IMR-90 (cell line): ENCODE data around the gene CASK. TPM values are rescaled to one million over a fixed set of nuclear protein-coding genes. Genes with fewer than 3 reads are reported as not detected.

Experiments used
- ATAC-seq: fragments of 200-7000 bp; cut with Tn5 transposase; 2 replicates; pipeline ENCODE4 v1.9.1; 2020; ENCODE audit warnings: low read depth, mild to moderate bottlenecking, moderate library complexity
- BruUV-seq: library from RNA; stranded (reverse); fragments of 400-500 nt; replicated peaks from 2 replicates; lab custom pipeline; 2021; lab: Mats Ljungman, UMichigan
- CTCF ChIA-PET: fragments of 300-600 bp; formaldehyde crosslinking; extraction: SDS; loops from one replicate; lab custom pipeline; 2021; ENCODE audit warnings: antibody characterized with exemption; lab: Yijun Ruan, JAX
- POLR2A ChIA-PET: fragments of 300-600 bp; sonication (Branson Sonifier 250); formaldehyde crosslinking; loops from one replicate; lab custom pipeline; 2022; ENCODE audit warnings: antibody characterized with exemption; ENCODE audit not compliant: unreplicated experiment; lab: Charles Lee
- DNase-seq: peaks from one replicate; pipeline ENCODE4 v3.0.0; 2013
- H2AFZ ChIP-seq: replicated peaks from 2 replicates; pipeline ENCODE3; 2013; ENCODE audit warnings: low read length, mild to moderate bottlenecking; ENCODE audit not compliant: poor library complexity
- H2AK5ac ChIP-seq: 2 replicates; pipeline ENCODE4 v1.6.1; 2013; ENCODE audit warnings: low read depth, low read length, inconsistent platforms
- H2AK9ac ChIP-seq: replicated peaks from 2 replicates; pipeline ENCODE3; 2013; ENCODE audit warnings: mild to moderate bottlenecking, low read depth, low read length, moderate library complexity; ENCODE audit not compliant: poor library complexity
- H2BK120ac ChIP-seq: 2 replicates; pipeline ENCODE4 v1.6.1; 2013; ENCODE audit warnings: low read depth, low read length, inconsistent platforms
- H2BK15ac ChIP-seq: 3 replicates; pipeline ENCODE4 v1.6.1; 2013; ENCODE audit warnings: low read depth, low read length, inconsistent platforms
- H2BK20ac ChIP-seq: 2 replicates; pipeline ENCODE4 v1.6.1; 2013; ENCODE audit warnings: low read depth, mild to moderate bottlenecking, inconsistent platforms, low read length, moderate library complexity
- H2BK5ac ChIP-seq: 2 replicates; pipeline ENCODE4 v1.6.1; 2013; ENCODE audit warnings: mild to moderate bottlenecking, low read depth, low read length, inconsistent platforms; ENCODE audit not compliant: poor library complexity, severe bottlenecking
- H3K14ac ChIP-seq: replicated peaks from 2 replicates; pipeline ENCODE4 v1.6.1; 2013; ENCODE audit warnings: low read depth, low read length, inconsistent platforms
- H3K18ac ChIP-seq: 2 replicates; pipeline ENCODE4 v1.6.1; 2013; ENCODE audit warnings: low read depth, low read length, control low read depth
- H3K23ac ChIP-seq: 2 replicates; pipeline ENCODE4 v1.6.1; 2013; ENCODE audit warnings: low read depth, low read length, inconsistent platforms
- H3K27ac ChIP-seq: 2 replicates; pipeline ENCODE4 v1.5.1; 2013; ENCODE audit warnings: mild to moderate bottlenecking, control low read depth, low read length; ENCODE audit not compliant: insufficient read depth
- H3K27me3 ChIP-seq: 2 replicates; pipeline ENCODE4 v1.6.1; 2013; ENCODE audit warnings: low read length; ENCODE audit not compliant: control insufficient read depth, insufficient read depth
- H3K36me3 ChIP-seq: 2 replicates; pipeline ENCODE4 v1.6.1; 2013; ENCODE audit warnings: low read length, mixed read lengths; ENCODE audit not compliant: control insufficient read depth, insufficient read depth
- H3K4ac ChIP-seq: 2 replicates; pipeline ENCODE4 v1.6.1; 2013; ENCODE audit warnings: low read depth, low read length, inconsistent platforms
- H3K4me1 ChIP-seq: 2 replicates; pipeline ENCODE4 v1.6.1; 2013; ENCODE audit warnings: low read length, mixed read lengths; ENCODE audit not compliant: control insufficient read depth, insufficient read depth
- H3K4me2 ChIP-seq: 2 replicates; pipeline ENCODE4 v1.6.1; 2013; ENCODE audit warnings: low read depth, mild to moderate bottlenecking, control low read depth, low read length, moderate library complexity
- H3K4me3 ChIP-seq: 2 replicates; pipeline ENCODE4 v1.5.1; 2013; ENCODE audit warnings: low read depth, mild to moderate bottlenecking, control low read depth, low read length, moderate library complexity; ENCODE audit not compliant: insufficient read depth
- H3K56ac ChIP-seq: 2 replicates; pipeline ENCODE4 v1.6.1; 2013; ENCODE audit warnings: low read length, inconsistent platforms; ENCODE audit not compliant: insufficient read depth; ENCODE audit errors: extremely low read depth
- H3K79me1 ChIP-seq, 2 experiments: 2 replicates each; pipeline ENCODE4 v1.6.1; 2013; ENCODE audit warnings: low read length in 2 of 2, inconsistent platforms in 1 of 2, low read depth in 1 of 2
- H3K9ac ChIP-seq: 2 replicates; pipeline ENCODE4 v1.6.1; 2013; ENCODE audit warnings: low read depth, low read length, control low read depth
- H3K9me1 ChIP-seq: 2 replicates; pipeline ENCODE4 v1.6.1; 2013; ENCODE audit warnings: low read length, inconsistent platforms; ENCODE audit not compliant: insufficient read depth
- H3K9me3 ChIP-seq: 2 replicates; pipeline ENCODE4 v1.6.1; 2013; ENCODE audit warnings: low read length; ENCODE audit not compliant: control insufficient read depth, insufficient read depth
- H4K20me1 ChIP-seq: 2 replicates; pipeline ENCODE4 v1.6.1; 2013; ENCODE audit warnings: low read length, inconsistent platforms; ENCODE audit not compliant: insufficient read depth
- H4K5ac ChIP-seq: 2 replicates; pipeline ENCODE4 v1.6.1; 2013; ENCODE audit warnings: mild to moderate bottlenecking, low read depth, low read length, control low read depth
- H4K8ac ChIP-seq, 2 experiments: 2 replicates each; pipeline ENCODE4 v1.6.1; 2013; ENCODE audit warnings: low read depth in 2 of 2, low read length in 2 of 2, control low read depth in 1 of 2, inconsistent platforms in 1 of 2
- H4K91ac ChIP-seq: 2 replicates; pipeline ENCODE4 v1.6.1; 2013; ENCODE audit warnings: low read depth, low read length, inconsistent platforms; ENCODE audit not compliant: insufficient read depth
- BHLHE40 ChIP-seq: fragments of 150-350 bp; IDR thresholded peaks from 2 replicates; pipeline ENCODE4 v1.6.1; 2016; ENCODE audit warnings: mild to moderate bottlenecking, low read depth, low read length
- CEBPB ChIP-seq: IDR thresholded peaks from 2 replicates; pipeline ENCODE4 v1.6.1; 2012; ENCODE audit warnings: low read depth, low read length, improper control_type of control experiment
- CHD1 ChIP-seq: IDR thresholded peaks from 2 replicates; pipeline ENCODE4 v1.6.1; 2012; ENCODE audit warnings: low read depth, low read length, improper control_type of control experiment
- FOS ChIP-seq: fragments of 150-350 bp; IDR thresholded peaks from 2 replicates; pipeline ENCODE4 v1.6.1; 2016; ENCODE audit warnings: low read depth, low read length
- MAFK ChIP-seq: IDR thresholded peaks from 2 replicates; pipeline ENCODE4 v1.6.1; 2012; ENCODE audit warnings: low read depth, low read length, improper control_type of control experiment
- MAZ ChIP-seq: IDR thresholded peaks from 2 replicates; pipeline ENCODE4 v1.6.1; 2012; ENCODE audit warnings: low read depth, mild to moderate bottlenecking, low read length, improper control_type of control experiment, moderate library complexity, borderline replicate concordance
- MXI1 ChIP-seq: IDR thresholded peaks from 2 replicates; pipeline ENCODE4 v1.6.1; 2012; ENCODE audit warnings: low read depth, mild to moderate bottlenecking, low read length, moderate library complexity, borderline replicate concordance
- NFE2L2 ChIP-seq: fragments of 150-350 bp; IDR thresholded peaks from 2 replicates; pipeline ENCODE4 v1.6.1; 2016; ENCODE audit warnings: low read depth, mild to moderate bottlenecking, low read length
- POLR2A ChIP-seq: IDR thresholded peaks from 2 replicates; pipeline ENCODE4 v1.6.1; 2012; ENCODE audit warnings: mild to moderate bottlenecking, low read depth, low read length
- RAD21 ChIP-seq: IDR thresholded peaks from 2 replicates; pipeline ENCODE4 v1.6.1; 2012; ENCODE audit warnings: low read length, improper control_type of control experiment
- RCOR1 ChIP-seq: IDR thresholded peaks from 2 replicates; pipeline ENCODE4 v1.6.1; 2012; ENCODE audit warnings: mild to moderate bottlenecking, low read length, improper control_type of control experiment; ENCODE audit not compliant: insufficient replicate concordance
- RFX5 ChIP-seq: IDR thresholded peaks from 2 replicates; pipeline ENCODE4 v1.8.0; 2012; ENCODE audit warnings: low read depth, mild to moderate bottlenecking, low read length, moderate library complexity
- SMC3 ChIP-seq: fragments of 150-350 bp; IDR thresholded peaks from 2 replicates; pipeline ENCODE4 v1.6.1; 2016; ENCODE audit warnings: low read depth, mild to moderate bottlenecking, antibody characterized with exemption, low read length, moderate library complexity
- WGBS, 2 experiments: methylation state at CpG; one replicate each; pipeline versions ENCODE4 v1.1.5 to v1.1.7; 2013; ENCODE audit warnings: missing lambda C conversion rate in 2 of 2; ENCODE audit not compliant: insufficient read length in 1 of 2; ENCODE audit errors: extremely low coverage in 2 of 2; 5-methylcytosine and 5-hydroxymethylcytosine counted together
- dilution Hi-C: fragments of 300-500 bp; cut with HindIII; formaldehyde crosslinking; loops from one replicate; pipeline ENCODE4 v1.14.3; 2018; ENCODE audit warnings: low sequenced_read_pairs; ENCODE audit not compliant: unreplicated experiment
- in situ Hi-C: fragments of 300-500 bp; cut with MboI; formaldehyde crosslinking; loops from 3 replicates; pipeline ENCODE4 v1.14.3; 2019; ENCODE audit warnings: low sequenced_read_pairs, inconsistent platforms, mixed read lengths
- intact Hi-C: fragments of 100-400 bp; cut with micrococcal nuclease; formaldehyde crosslinking; loops from 2 replicates; pipeline ENCODE4 v1.10.0; 2022
- polyA plus RNA-seq, 3 experiments: library from polyadenylated mRNA; depleted of rRNA; stranded (reverse); fragments of >200 nt; gene quantifications; 2 replicates each; pipeline ENCODE4 v1.2.3, GENCODE V29; 2012; ENCODE audit warnings: low replicate concordance in 1 of 3
- total RNA-seq: library from RNA; depleted of rRNA; stranded (reverse); fragments of >200 nt; gene quantifications from 2 replicates; pipeline ENCODE4 v1.2.3, GENCODE V29; 2012
- TF ChIP-seq, protein P1 (sequence below): conservative IDR thresholded peaks from 2 replicates; pipeline ENCODE4 v1.5.1; 2012; ENCODE audit warnings: mild to moderate bottlenecking, low read depth, low read length, improper control_type of control experiment
- TF ChIP-seq, protein P2 (sequence below): fragments of 150-350 bp; IDR thresholded peaks from 2 replicates; pipeline ENCODE4 v1.6.1; 2017; ENCODE audit warnings: mild to moderate bottlenecking, antibody characterized with exemption, low read length, low read depth
- TF ChIP-seq, protein P3 (sequence below): fragments of 150-350 bp; IDR thresholded peaks from 2 replicates; pipeline ENCODE4 v1.6.1; 2016; ENCODE audit warnings: low read depth, mild to moderate bottlenecking, low read length, moderate library complexity, borderline replicate concordance

CASK gene
- total and polyA plus RNA-seq, 2 of the 4 experiments (the other 2 are of a cell fraction) = 9.4 to 17.7 TPM

DNA sequence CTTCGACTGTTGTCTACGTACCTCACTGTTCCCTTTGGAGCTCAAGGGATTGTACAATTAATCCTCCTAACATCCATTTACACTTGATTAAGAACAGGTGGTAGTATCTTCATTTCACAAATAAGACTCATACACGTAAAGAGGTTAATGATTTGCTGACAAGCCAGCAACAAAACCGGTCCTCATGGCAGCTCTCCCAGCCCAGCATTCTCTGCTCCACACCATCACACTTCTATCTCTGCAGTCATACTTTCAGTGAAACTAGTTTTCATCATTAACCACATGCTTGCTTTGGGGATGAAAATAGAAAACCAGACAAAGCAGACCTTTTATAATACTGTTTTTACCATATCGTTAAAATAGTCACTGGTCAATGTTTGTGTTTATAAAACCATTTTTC is 28.7 kb upstream of the CASK start:
- no peak overlapping the region for H4K5ac ChIP-seq
- no peak overlapping the region for H2BK20ac ChIP-seq
- no peak overlapping the region for H4K8ac ChIP-seq
- no peak overlapping the region for H3K27ac ChIP-seq
- in situ Hi-C loops = no loop called here
- H3K4me1 ChIP-seq = no peaks in the 10 kb centered on the region
- no peak overlapping the region for H3K4me2 ChIP-seq
- no peak for DNase-seq
- no peak overlapping the region for H2BK15ac ChIP-seq
- no peak overlapping the region for H3K18ac ChIP-seq
- H2BK120ac ChIP-seq = no peak overlapping the region
- intact Hi-C loops = no loop called here
- no TSS peak for BruUV-seq
- no peak overlapping the region for H3K14ac ChIP-seq
- no peaks in the 10 kb centered on the region for H4K20me1 ChIP-seq
- H3K9me1 ChIP-seq = no peaks in the 10 kb centered on the region
- ChIA-PET POLR2A (no interaction called here), CTCF (no interaction called here)
- H3K23ac ChIP-seq = no peak overlapping the region
- H3K4ac ChIP-seq = no peak overlapping the region
- no peak overlapping the region for H3K4me3 ChIP-seq
- dilution Hi-C loops = no loop called here
- no peaks in the 10 kb centered on the region for H3K36me3 ChIP-seq
- no peak overlapping the region for H2AFZ ChIP-seq
- no peak overlapping the region for H2AK9ac ChIP-seq
- ATAC-seq = no peak
- H3K27me3 ChIP-seq = peaks cover 5% of the 10 kb centered on the region
- no peaks in the 10 kb centered on the region for H3K79me1 ChIP-seq
- no peak overlapping the region for H3K56ac ChIP-seq
- no CpG with 5 or more reads among the region's 5 CpGs for WGBS, 2 experiments
- H3K9me3 ChIP-seq = no peaks in the 10 kb centered on the region
- H2BK5ac ChIP-seq = no peak overlapping the region
- TF ChIP-seq SMC3 (no peak), RAD21 (no peak), MXI1 (no peak), FOS (no peak), RFX5 (no peak), RCOR1 (no peak), MAZ (no peak), BHLHE40 (no peak), POLR2A (no peak), CEBPB (no peak), MAFK (no peak), CHD1 (no peak), NFE2L2 (no peak)
- TF ChIP-seq, protein P1, sequence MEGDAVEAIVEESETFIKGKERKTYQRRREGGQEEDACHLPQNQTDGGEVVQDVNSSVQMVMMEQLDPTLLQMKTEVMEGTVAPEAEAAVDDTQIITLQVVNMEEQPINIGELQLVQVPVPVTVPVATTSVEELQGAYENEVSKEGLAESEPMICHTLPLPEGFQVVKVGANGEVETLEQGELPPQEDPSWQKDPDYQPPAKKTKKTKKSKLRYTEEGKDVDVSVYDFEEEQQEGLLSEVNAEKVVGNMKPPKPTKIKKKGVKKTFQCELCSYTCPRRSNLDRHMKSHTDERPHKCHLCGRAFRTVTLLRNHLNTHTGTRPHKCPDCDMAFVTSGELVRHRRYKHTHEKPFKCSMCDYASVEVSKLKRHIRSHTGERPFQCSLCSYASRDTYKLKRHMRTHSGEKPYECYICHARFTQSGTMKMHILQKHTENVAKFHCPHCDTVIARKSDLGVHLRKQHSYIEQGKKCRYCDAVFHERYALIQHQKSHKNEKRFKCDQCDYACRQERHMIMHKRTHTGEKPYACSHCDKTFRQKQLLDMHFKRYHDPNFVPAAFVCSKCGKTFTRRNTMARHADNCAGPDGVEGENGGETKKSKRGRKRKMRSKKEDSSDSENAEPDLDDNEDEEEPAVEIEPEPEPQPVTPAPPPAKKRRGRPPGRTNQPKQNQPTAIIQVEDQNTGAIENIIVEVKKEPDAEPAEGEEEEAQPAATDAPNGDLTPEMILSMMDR = no peak
- TF ChIP-seq, protein P2, sequence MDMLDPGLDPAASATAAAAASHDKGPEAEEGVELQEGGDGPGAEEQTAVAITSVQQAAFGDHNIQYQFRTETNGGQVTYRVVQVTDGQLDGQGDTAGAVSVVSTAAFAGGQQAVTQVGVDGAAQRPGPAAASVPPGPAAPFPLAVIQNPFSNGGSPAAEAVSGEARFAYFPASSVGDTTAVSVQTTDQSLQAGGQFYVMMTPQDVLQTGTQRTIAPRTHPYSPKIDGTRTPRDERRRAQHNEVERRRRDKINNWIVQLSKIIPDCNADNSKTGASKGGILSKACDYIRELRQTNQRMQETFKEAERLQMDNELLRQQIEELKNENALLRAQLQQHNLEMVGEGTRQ = no peak
- TF ChIP-seq, protein P3, sequence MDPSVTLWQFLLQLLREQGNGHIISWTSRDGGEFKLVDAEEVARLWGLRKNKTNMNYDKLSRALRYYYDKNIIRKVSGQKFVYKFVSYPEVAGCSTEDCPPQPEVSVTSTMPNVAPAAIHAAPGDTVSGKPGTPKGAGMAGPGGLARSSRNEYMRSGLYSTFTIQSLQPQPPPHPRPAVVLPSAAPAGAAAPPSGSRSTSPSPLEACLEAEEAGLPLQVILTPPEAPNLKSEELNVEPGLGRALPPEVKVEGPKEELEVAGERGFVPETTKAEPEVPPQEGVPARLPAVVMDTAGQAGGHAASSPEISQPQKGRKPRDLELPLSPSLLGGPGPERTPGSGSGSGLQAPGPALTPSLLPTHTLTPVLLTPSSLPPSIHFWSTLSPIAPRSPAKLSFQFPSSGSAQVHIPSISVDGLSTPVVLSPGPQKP = no peak
- H3K9ac ChIP-seq = no peak overlapping the region
- H4K91ac ChIP-seq = no peak overlapping the region
- no peak overlapping the region for H2AK5ac ChIP-seq
